GM12892 (cell line): ENCODE results near the gene IL13RA1.

Experiments
- POLR2A ChIP-seq: IDR thresholded peaks from 2 replicates; pipeline ENCODE4 v1.6.1; 2011; ENCODE audit warnings: low read depth, low read length, control low read depth
- POLR2AphosphoS5 ChIP-seq: IDR thresholded peaks from 2 replicates; pipeline ENCODE4 v1.6.1; 2011; ENCODE audit warnings: low read depth, low read length, control low read depth

GRCh38 chrX:118702741-118703140, 24.7 kb upstream of the IL13RA1 start:
- TF ChIP-seq POLR2AphosphoS5 (no peak), POLR2A (no peak)
